Loucy (cell line): ENCODE results near the gene NTN1.

ENCODE experiments used
- H2AFZ ChIP-seq: fragments of 200-600 bp; sonication (generic); 2 replicates; pipeline ENCODE4 v1.6.0; 2016; ENCODE audit warnings: antibody characterized with exemption, mild to moderate bottlenecking, low read length, moderate library complexity
- H3F3A ChIP-seq: fragments of 200-600 bp; 2 replicates; pipeline ENCODE4 v1.6.0; 2016; ENCODE audit warnings: antibody characterized with exemption, low read depth, mild to moderate bottlenecking
- H3K27me3 ChIP-seq: fragments of 200-600 bp; sonication (generic); 2 replicates; pipeline ENCODE4 v1.6.1; 2014; ENCODE audit warnings: low read length, mild to moderate bottlenecking; ENCODE audit not compliant: insufficient read depth, poor library complexity, severe bottlenecking
- H3K36me3 ChIP-seq: fragments of 200-600 bp; sonication (generic); 2 replicates; pipeline ENCODE4 v1.6.1; 2016; ENCODE audit warnings: low read length; ENCODE audit not compliant: insufficient read depth
- H3K4me1 ChIP-seq: fragments of 200-600 bp; sonication (generic); 2 replicates; pipeline ENCODE4 v1.5.1; 2014; ENCODE audit warnings: low read length, mild to moderate bottlenecking; ENCODE audit not compliant: insufficient read depth, poor library complexity, severe bottlenecking
- H3K4me2 ChIP-seq: fragments of 200-600 bp; sonication (generic); 2 replicates; pipeline ENCODE4 v1.6.0; 2014; ENCODE audit warnings: antibody characterized with exemption, low read length, low read depth, mild to moderate bottlenecking; ENCODE audit not compliant: poor library complexity, severe bottlenecking
- H3K4me3 ChIP-seq: fragments of 200-600 bp; sonication (generic); 2 replicates; pipeline ENCODE4 v1.5.1; 2014; ENCODE audit warnings: low read length, mild to moderate bottlenecking, mixed read lengths; ENCODE audit not compliant: poor library complexity, severe bottlenecking
- H3K79me2 ChIP-seq: fragments of 200-600 bp; sonication (generic); 2 replicates; pipeline ENCODE4 v1.6.1; 2014; ENCODE audit warnings: low read length; ENCODE audit not compliant: insufficient read depth
- H3K9ac ChIP-seq: fragments of 200-600 bp; sonication (generic); 2 replicates; pipeline ENCODE4 v1.6.0; 2014; ENCODE audit warnings: mild to moderate bottlenecking, low read depth, low read length, moderate library complexity; ENCODE audit not compliant: poor library complexity, severe bottlenecking
- H3K9me2 ChIP-seq: fragments of 200-600 bp; sonication (generic); replicated peaks from 2 replicates; pipeline ENCODE4 v1.6.1; 2016; ENCODE audit warnings: low read depth, low read length, mixed read lengths
- H3K9me3 ChIP-seq: fragments of 200-600 bp; sonication (generic); 2 replicates; pipeline ENCODE4 v1.6.1; 2014; ENCODE audit warnings: mild to moderate bottlenecking, antibody characterized with exemption, low read length, low read depth; ENCODE audit not compliant: insufficient read depth
- H4K20me1 ChIP-seq: fragments of 200-600 bp; sonication (generic); 2 replicates; pipeline ENCODE4 v1.6.0; 2014; ENCODE audit warnings: antibody characterized with exemption, low read length, mild to moderate bottlenecking; ENCODE audit not compliant: insufficient read depth, poor library complexity, severe bottlenecking
- CTCF ChIP-seq: fragments of 200-600 bp; sonication (generic); conservative IDR thresholded peaks from 2 replicates; pipeline ENCODE4 v1.5.1; 2014; ENCODE audit warnings: mild to moderate bottlenecking, antibody characterized with exemption, low read length
- EZH2phosphoT487 ChIP-seq: fragments of 200-600 bp; IDR thresholded peaks from 2 replicates; pipeline ENCODE4 v1.6.1; 2018; ENCODE audit warnings: antibody characterized with exemption, mild to moderate bottlenecking, moderate library complexity, borderline replicate concordance

The NTN1 gene

GRCh38 chr17:9272501-9273200 lies 251.3 kb downstream of the NTN1 start:
- TF ChIP-seq EZH2phosphoT487: no peak
- no peak for TF ChIP-seq CTCF
- Histone ChIP-seq H3K36me3 (no peaks in the 10 kb centered on the region), H3K4me1 (no peaks in the 10 kb centered on the region), H3K9ac (no peak overlapping the region), H3K4me2 (no peak overlapping the region), H3K4me3 (no peak overlapping the region), H3K27me3 (no peaks in the 10 kb centered on the region), H3K79me2 (no peaks in the 10 kb centered on the region), H2AFZ (no peak overlapping the region), H3K9me2 (no peaks in the 10 kb centered on the region), H4K20me1 (no peaks in the 10 kb centered on the region), H3K9me3 (no peaks in the 10 kb centered on the region), H3F3A (no peaks in the 10 kb centered on the region)

- Histone ChIP-seq H3K9me3 (no peaks in the 10 kb centered on the region), H3K36me3 (no peaks in the 10 kb centered on the region), H2AFZ (no peak overlapping the region), H3K4me3 (no peak overlapping the region), H3F3A (no peaks in the 10 kb centered on the region), H3K4me2 (no peak overlapping the region), H3K27me3 (no peaks in the 10 kb centered on the region), H3K79me2 (no peaks in the 10 kb centered on the region), H3K4me1 (no peaks in the 10 kb centered on the region), H3K9ac (no peak overlapping the region), H4K20me1 (no peaks in the 10 kb centered on the region), H3K9me2 (no peaks in the 10 kb centered on the region)
- TF ChIP-seq EZH2phosphoT487 (no peak), CTCF (no peak)
These were observed 252.4 kb downstream of the NTN1 start for GRCh38 chr17:9273428-9274391.

GRCh38 chr17:9274973-9275372 lies 253.7 kb downstream of the NTN1 start:
- Histone ChIP-seq H4K20me1 (no peaks in the 10 kb centered on the region), H3K27me3 (no peaks in the 10 kb centered on the region), H2AFZ (no peak overlapping the region), H3K4me2 (no peak overlapping the region), H3K36me3 (no peaks in the 10 kb centered on the region), H3K4me3 (no peak overlapping the region), H3K4me1 (no peaks in the 10 kb centered on the region), H3K9me2 (no peaks in the 10 kb centered on the region), H3K9ac (no peak overlapping the region), H3K9me3 (no peaks in the 10 kb centered on the region), H3K79me2 (no peaks in the 10 kb centered on the region), H3F3A (no peaks in the 10 kb centered on the region)
- TF ChIP-seq EZH2phosphoT487 (no peak), CTCF (no peak)
